ENCODE data around the gene ESPNL.

ESPNL gene

DNA sequence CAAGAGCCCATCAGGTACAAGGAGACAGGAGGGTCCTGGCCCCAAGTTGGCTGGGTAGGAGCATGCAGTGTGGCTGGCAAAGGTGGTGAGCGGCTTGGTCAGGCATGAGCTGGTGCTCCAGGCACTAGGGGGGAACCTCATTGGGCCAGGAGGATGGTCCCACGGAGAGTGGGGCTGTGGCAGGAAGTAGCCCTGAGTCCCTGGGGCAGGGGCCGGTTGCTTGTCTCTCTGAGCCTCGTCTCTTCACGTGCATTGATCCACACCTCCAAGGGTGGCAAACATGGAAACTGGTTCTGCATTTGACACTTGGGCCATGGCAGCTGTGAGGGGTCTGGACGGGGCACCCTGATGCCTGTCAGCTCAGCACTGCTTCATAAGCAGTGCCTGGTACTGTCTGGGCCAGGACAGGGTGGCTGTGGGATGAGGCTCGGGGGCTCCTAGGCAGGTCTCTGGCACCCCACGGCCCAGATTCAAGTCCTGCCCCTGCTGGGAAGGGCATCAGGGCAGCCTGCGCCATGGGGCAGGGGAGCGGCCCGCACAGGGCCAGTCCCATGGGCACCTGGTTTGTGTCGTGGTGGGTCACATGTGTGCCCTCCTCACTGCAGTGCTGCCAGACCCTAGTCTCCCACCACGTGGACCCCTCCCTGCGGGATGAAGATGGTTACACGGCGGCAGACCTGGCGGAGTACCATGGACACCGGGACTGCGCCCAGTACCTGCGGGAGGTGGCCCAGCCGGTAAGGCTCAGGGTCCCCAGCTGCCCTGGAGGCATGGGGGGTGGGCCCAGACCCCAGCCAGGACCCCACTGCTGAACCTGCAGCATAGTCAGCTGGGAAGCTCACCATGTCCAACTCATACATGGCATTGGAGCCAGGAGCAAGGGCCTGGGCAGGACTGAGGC, 16.4 kb downstream of the ESPNL start:
- DNase-seq = no peak

- DNase-seq = no peak
These were observed 17.3 kb downstream of the ESPNL start for GRCh38 chr2:238117199-238118154.

GRCh38 chr2:238119756-238120462, 19.8 kb downstream of the ESPNL start:
- DNase-seq = no peak

- DNase-seq = no peak
These were observed 20.5 kb downstream of the ESPNL start for GRCh38 chr2:238120463-238121298.

DNA sequence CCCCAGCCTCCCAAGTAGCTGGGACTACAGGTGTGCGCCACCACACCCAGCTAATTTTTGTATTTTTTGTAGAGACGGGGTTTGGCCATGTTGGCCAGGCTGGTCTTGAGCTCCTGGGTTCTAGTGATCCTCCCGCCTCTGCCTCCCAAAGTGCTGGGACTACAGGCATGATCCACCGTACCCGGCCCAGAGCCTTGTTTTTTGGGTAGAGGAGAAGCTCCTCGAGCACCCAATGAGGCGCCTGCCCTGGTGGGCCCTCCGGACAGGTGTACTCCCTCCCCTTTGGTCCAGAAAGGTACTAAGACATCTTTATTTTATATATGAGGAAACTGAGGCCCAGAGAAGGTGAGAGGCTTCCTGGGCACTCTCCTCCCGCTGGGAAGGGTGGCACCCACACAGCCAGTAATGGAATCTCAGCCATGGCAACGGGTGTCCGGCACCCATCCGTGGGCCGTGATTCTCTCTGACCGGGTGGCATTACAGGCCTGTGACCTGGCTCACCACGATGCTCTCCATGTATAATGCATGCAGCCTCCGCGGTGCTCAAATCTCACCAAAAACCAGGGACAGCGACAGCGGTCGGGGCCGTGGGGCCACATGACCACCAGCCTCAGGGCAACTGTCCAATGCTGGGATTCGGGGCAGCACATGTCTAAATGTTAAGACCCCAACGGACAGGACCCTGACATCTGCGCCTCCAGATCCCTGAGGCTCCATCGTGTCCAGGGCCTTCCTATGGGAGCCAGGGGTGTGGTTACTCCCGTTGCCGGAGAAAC, 21.6 kb downstream of the ESPNL start:
- no peak for DNase-seq

DNA sequence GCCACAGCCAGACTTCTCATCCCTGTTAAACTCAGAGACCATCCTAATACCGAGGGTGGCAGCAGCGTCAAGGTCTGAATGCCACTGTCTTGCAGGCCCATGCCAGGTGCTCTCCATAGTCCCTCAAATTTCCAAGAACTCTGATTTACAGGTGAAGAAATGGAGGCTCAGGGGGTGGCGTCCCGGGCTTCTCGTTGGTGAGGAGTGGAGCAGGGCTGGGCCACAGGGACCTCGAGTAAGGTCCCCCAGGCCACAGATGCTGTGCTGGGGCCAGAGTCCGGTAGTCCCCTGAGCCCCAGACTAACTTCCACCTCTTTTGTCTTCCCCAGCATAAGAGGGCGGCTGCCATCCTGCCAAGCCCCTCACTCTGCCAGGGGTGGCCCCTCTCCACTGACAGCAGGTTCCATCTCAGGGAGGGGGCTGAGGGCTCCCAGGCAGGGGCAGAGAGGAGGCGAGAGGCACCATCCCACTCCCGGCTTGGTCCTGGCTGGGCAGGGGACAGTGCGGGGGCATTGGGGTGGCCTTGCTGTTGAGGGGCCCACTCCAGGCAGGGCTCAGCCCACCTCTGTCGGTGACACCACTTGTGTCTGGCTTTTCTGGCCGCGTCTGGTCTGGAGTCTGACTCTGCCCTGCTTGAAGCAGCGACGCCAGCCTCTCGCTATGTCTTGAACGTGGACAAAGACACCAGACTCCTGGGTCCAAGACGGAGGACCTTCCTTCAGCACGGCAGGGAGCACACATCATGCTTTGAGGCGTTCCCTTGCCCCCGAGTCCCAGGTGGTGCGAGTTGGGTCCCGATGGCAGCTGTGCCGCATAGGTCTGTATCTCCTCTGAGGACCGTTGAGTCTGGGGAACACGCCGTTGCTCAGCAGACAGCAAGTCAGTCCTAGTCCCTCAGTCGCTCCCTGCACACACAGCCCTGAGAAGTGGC, 22.4 kb downstream of the ESPNL start:
- no peak for DNase-seq

DNA sequence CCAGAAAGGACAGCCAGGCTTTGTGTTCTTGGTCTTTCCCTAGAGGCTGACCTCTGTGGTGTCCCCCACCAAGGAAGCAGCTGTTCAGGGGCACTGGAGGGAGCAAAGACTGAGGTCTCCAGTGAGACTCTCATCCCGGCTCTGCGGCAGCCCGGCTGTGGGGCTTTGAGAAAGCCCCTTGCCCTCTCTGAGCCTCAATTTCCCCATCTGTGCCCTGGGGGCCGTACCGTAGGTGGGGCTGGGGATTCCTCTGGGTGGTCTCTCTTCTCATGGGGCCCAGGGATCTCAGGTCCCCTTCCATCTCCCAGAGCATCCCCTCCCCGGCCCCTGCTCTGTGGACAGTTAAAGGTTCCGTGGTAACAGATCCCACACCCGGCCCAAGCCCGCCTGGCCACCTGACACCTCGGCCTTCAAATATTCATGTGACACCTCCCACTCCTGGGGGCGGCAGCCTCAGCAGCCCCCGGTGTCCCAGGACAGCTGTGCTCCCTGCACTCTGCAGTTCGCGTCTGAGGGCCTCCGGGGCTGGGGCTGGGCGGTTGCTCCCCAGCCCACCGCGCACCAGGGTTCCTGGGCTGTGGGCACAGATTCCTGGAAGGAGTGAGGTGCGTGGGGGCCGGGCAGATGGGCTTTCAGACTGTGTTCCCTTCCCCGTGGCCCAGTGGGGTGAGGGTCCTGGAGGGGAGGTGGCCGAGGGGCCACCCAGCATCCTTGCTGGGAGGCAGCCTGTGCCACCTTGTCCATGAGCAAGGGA, 23.3 kb downstream of the ESPNL start:
- no peak for DNase-seq

DNA sequence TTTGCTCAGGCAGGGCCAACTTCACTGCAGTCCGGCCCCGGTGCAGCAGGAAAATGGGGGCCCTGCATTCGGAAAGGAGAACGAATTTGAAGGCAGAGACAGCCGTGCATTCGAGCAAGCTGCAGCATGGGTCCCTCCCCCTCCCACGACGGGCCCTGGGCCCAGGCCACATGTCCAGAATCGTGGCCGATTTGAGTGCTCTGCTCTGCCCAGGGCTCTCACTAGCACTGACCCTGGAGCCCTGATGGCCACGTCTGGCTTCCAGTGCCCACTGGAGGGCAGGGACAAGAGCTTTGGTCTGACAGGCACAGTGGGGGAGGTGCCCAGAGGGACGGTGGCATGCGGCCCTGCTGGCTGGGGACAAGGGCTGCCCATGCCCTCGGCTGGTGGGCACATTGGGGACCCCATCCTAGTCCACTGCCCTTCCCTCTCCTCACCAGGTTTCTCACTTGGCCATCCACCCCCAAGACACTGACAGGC, 23.9 kb downstream of the ESPNL start:
- no peak for DNase-seq

- DNase-seq = no peak
These were observed 24.5 kb downstream of the ESPNL start for GRCh38 chr2:238124488-238125126.

DNA sequence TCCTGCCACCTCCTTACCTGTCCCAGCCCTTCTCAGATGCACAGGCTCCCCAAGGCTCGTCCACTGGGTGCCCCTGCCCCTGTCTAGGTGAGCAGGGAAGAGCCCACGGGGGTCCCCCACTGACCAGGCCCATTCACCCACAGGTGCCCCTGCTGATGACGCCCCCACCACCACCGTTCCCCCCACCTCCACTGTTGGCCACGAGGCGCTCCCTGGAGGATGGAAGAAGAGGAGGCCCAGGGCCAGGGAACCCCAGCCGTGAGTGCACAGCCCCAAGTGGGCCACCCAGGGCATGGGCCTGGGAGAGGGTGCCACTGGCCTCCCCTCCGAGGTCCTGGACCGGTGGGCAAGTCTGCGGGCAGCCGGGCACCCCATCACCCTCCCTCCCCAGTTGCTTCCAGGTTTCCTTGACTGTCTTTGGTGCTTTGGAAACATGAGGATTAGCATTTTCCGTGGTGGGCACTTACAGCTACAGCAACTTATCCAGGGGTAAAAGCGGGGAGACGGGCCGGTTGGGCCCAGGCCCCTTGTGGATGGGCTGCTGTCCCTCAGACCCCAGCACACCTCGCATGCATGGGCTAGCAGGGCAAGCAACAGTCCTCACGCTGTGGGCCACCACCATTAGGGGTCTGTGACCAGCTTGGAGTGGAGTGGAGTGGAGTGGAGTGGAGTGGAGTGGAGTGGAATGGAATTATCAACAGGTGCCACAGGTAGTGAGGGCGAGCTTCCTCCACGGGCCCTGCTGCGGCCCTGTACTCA, 25.2 kb downstream of the ESPNL start:
- no peak for DNase-seq

- DNase-seq = no peak
These were observed 26.2 kb downstream of the ESPNL start for GRCh38 chr2:238126338-238126737.

- DNase-seq = no peak
These were observed 26.6 kb downstream of the ESPNL start for GRCh38 chr2:238126775-238127164.

DNA sequence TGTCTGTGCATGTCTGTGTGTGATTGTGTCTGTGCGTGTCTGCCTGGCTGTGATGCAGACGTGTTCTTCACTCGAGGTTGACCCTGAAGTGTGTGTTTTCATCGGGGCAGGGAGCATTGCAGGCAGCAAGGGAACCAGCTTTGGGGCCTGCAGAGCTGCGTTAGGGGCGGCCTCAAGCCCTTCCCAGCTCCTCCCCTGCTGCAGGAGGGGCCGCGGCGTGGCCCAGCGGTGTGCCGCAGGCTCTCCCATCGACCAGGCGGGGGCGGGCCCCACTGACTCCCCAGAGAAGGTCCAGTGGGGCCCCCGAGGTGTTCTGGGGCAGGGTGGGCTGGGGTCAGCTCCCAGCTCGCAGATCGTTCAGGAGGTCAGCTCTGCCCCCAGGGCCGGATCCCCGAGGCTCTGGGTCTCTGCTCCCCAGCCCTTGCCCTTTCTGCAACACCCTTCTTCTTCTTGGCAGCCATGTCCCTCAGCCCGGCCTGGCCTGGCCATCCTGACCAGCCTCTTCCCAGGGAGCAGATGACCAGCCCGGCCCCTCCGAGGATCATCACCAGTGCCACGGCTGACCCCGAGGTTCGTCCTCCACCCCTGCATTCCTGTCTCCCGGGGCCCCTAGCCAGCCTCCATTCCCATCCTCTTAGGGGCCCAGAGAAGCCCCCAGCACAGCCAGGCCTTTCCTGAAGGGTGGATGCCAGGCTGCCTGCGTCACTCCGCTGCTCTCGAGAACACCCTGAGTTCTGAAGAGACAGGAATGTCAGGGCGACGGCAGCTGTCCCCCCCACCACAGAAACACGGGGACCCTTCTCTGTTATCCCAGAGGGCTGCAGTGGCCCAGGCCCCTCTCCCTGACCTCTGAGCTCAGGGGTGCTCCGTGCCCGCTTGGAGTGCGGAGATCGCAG, 27.3 kb downstream of the ESPNL start:
- DNase-seq = no peak

DNA sequence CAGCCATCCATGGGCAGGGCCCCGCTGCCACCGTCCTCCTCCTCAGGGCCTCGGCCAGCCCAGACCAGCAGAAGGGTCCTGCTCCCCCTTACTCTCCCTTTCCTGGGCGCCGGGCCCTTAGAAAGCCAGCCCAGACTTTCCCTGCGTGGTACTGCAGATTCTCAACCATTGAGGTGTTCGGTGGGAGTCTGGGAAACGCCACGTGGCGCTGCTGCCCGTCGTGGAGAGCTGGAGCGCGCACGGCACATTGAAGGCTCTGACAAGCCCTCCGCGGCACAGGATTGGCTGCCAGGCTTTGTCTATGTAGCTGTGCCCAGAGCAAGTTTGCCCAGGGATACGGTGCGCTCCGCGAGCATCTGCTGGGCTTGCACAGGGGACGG, 27.9 kb downstream of the ESPNL start:
- DNase-seq = no peak

GRCh38 chr2:238128534-238129001, 28.4 kb downstream of the ESPNL start:
- DNase-seq = no peak

DNA sequence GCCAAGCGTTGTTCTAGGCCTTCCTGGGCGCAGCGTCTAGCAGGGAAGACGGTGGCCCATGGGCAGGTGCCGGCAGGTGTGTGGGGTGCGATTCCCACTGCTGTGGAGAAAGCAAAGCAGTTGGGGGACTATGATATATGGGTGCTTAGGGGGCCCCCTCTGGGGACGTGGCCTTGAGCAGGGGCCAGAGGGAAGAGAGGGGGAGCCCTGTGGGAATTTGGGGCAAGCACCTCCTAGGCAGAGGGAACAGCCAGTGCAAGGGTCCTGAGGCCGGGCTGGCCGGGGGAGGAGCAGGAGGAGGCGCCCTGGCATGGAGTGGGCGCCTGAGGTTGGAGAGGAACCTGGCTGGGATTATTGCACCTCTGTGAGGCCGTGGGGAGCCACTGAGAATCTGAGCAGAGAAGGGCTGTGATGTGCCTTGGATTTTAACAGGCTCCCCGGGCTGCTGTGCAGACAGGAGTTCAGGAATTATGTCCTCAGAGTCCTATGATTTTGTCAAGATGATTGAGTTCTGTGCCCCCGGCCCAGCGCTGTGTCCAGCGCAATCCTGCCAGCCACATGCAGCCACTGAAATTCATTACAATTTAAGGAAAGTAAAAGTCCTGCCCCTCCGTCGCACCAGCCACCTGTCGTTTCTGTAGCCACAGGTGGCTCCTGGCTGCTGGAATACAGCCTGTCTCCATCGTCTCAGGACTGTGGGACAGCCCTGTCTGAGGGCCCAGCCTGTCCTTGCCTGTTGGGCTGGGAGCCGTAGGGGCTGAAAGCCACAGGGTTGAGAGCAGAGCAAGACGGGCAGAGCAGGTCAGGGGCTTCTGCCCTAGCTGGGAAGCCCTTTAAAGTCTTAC, 29.2 kb downstream of the ESPNL start:
- no peak for DNase-seq

Measured in NCI-H446 treated with DMSO at 0.1 percent for 48 hours (cell line).